ENCODE results near the gene TAT. TPM values are rescaled to one million over a fixed set of nuclear protein-coding genes. Genes with fewer than 3 reads are reported as not detected.
"Not testable (repeated sequence)": the region's sequence is repeated elsewhere in the genome, so short reads cannot be mapped to it uniquely, and the experiment has no call there.

Gene TAT
- total RNA-seq (2014; rRNA removed; shearing (Covaris generic)): not detected in 2 replicates

GRCh38 chr16:71576971-71577370 is at the start of gene TAT:
TAT (minus strand) TSS chr16:71577092; CDS start chr16:71576415, 677 bp downstream.
- DNase-seq (ENCODE audit: low read depth): no peak

GRCh38 chr16:71626018-71626857 is 49.3 kb upstream of the TAT start, which contains the start of gene MARVELD3:
MARVELD3 (plus strand) TSS chr16:71626184; CDS start chr16:71626230, 46 bp downstream.
- DNase-seq (ENCODE audit: low read depth): no peak

- DNase-seq (ENCODE audit: low read depth): no peak
These were observed 48.4 kb upstream of the TAT start for GRCh38 chr16:71625113-71625850.

GRCh38 chr16:71623597-71623996 is 46.7 kb upstream of the TAT start:
- DNase-seq (ENCODE audit: low read depth): no peak

- no peak for DNase-seq (ENCODE audit: low read depth)
These were observed 45.2 kb upstream of the TAT start for GRCh38 chr16:71622088-71622487.

- no peak for DNase-seq (ENCODE audit: low read depth)
These were observed 41.5 kb upstream of the TAT start for GRCh38 chr16:71618429-71618828.

- DNase-seq (ENCODE audit: low read depth): not testable (repeated sequence)
These were observed 38.1 kb upstream of the TAT start for GRCh38 chr16:71614956-71615355.

GRCh38 chr16:71610936-71611871 is 34.3 kb upstream of the TAT start:
- DNase-seq (ENCODE audit: low read depth): peak; percentile 76

GRCh38 chr16:71610447-71610846 is 33.6 kb upstream of the TAT start:
- no peak for DNase-seq (ENCODE audit: low read depth)

- no peak for DNase-seq (ENCODE audit: low read depth)
These were observed 32.2 kb upstream of the TAT start for GRCh38 chr16:71609066-71609465.

- DNase-seq (ENCODE audit: low read depth): no peak
These were observed 23.9 kb upstream of the TAT start for GRCh38 chr16:71600822-71601221.

- not testable (repeated sequence) for DNase-seq (ENCODE audit: low read depth)
These were observed 21.5 kb upstream of the TAT start for GRCh38 chr16:71598426-71598825.

GRCh38 chr16:71595340-71595826 is 18.5 kb upstream of the TAT start:
- not testable (repeated sequence) for DNase-seq (ENCODE audit: low read depth)

- DNase-seq (ENCODE audit: low read depth): no peak
These were observed 17.2 kb upstream of the TAT start for GRCh38 chr16:71594000-71594646.

GRCh38 chr16:71593048-71593999 is 16.4 kb upstream of the TAT start:
- DNase-seq (ENCODE audit: low read depth): no peak

GRCh38 chr16:71591917-71592316 is 15.0 kb upstream of the TAT start:
- no peak for DNase-seq (ENCODE audit: low read depth)

- DNase-seq (ENCODE audit: low read depth): no peak
These were observed 13.7 kb upstream of the TAT start for GRCh38 chr16:71590584-71590983.

GRCh38 chr16:71590071-71590470 is 13.2 kb upstream of the TAT start:
- not testable (repeated sequence) for DNase-seq (ENCODE audit: low read depth)

- DNase-seq (ENCODE audit: low read depth): not testable (repeated sequence)
These were observed 12.4 kb upstream of the TAT start for GRCh38 chr16:71589334-71589733.

- no peak for DNase-seq (ENCODE audit: low read depth)
These were observed 8.4 kb upstream of the TAT start for GRCh38 chr16:71585318-71585703.
